Common myeloid progenitor, CD34-positive (primary cell): ENCODE measurements around the gene NR2C2.

Experiments
- CTCF ChIA-PET: fragments of 350-600 bp; sonication (Branson Sonifier 250); formaldehyde crosslinking; loops from one replicate; lab custom pipeline; 2021; ENCODE audit warnings: antibody characterized with exemption; lab: Charles Lee
- POLR2A ChIA-PET: fragments of 350-600 bp; sonication (Branson Sonifier 250); formaldehyde crosslinking; loops from one replicate; lab custom pipeline; 2021; ENCODE audit warnings: antibody characterized with exemption; lab: Charles Lee
- DNase-seq, 3 donors: peaks; one replicate each; pipeline versions ENCODE4 v3.0.0 to v3.0.0-alpha.2; 2013
- H3K27ac ChIP-seq, 2 experiments: 1 replicate in 1 of 2; 2 replicates in 1 of 2; pipeline ENCODE4 v1.7.0; 2013; ENCODE audit warnings: inconsistent platforms in 2 of 2, low read length in 2 of 2, mild to moderate bottlenecking in 2 of 2, low read depth in 1 of 2, moderate library complexity in 1 of 2; ENCODE audit not compliant: severe bottlenecking in 2 of 2, insufficient read depth in 1 of 2, poor library complexity in 1 of 2
- H3K27me3 ChIP-seq, 5 experiments: replicated peaks in 2 of 5; 1 replicate in 3 of 5; 2 replicates in 2 of 5; pipeline versions ENCODE4 v1.6.1 to v1.7.0; 2013; ENCODE audit warnings: low read length in 4 of 5, mild to moderate bottlenecking in 2 of 5, moderate library complexity in 2 of 5, inconsistent platforms in 1 of 5; ENCODE audit not compliant: insufficient read depth in 5 of 5, control insufficient read depth in 4 of 5
- H3K36me3 ChIP-seq, 4 experiments: 1 replicate in 2 of 4; 2 replicates in 2 of 4; pipeline versions ENCODE4 v1.6.1 to v1.7.0; 2013; ENCODE audit warnings: low read length in 3 of 4, control low read depth in 1 of 4, mild to moderate bottlenecking in 1 of 4; ENCODE audit not compliant: control insufficient read depth in 4 of 4, insufficient read depth in 4 of 4
- H3K4me1 ChIP-seq, 4 experiments: 1 replicate in 3 of 4; 2 replicates in 1 of 4; pipeline versions ENCODE4 v1.6.1 to v1.7.1; 2013; ENCODE audit warnings: low read length in 3 of 4, mild to moderate bottlenecking in 3 of 4, control low read depth in 1 of 4, inconsistent platforms in 1 of 4, moderate library complexity in 1 of 4; ENCODE audit not compliant: control insufficient read depth in 4 of 4, insufficient read depth in 4 of 4; ENCODE audit errors: control extremely low read depth in 1 of 4
- H3K4me3 ChIP-seq, 7 experiments: 1 replicate in 4 of 7; 2 replicates in 3 of 7; pipeline versions ENCODE4 v1.5.1 to v1.7.0; 2013; ENCODE audit warnings: mild to moderate bottlenecking in 7 of 7, low read length in 6 of 7, moderate library complexity in 6 of 7, inconsistent platforms in 2 of 7, low read depth in 2 of 7, control low read depth in 1 of 7; ENCODE audit not compliant: insufficient read depth in 4 of 7, control insufficient read depth in 1 of 7; ENCODE audit errors: extremely low read depth in 1 of 7
- H3K9me3 ChIP-seq, 5 experiments: 1 replicate in 4 of 5; 2 replicates in 1 of 5; pipeline versions ENCODE4 v1.6.1 to v1.7.1; 2013; ENCODE audit warnings: low read length in 4 of 5, mild to moderate bottlenecking in 2 of 5, inconsistent platforms in 1 of 5, low read depth in 1 of 5, moderate library complexity in 1 of 5; ENCODE audit not compliant: control insufficient read depth in 4 of 5, insufficient read depth in 2 of 5; ENCODE audit errors: control extremely low read depth in 1 of 5
- WGBS: methylation state at CpG from one replicate; pipeline ENCODE4 v1.1.5; 2013; ENCODE audit not compliant: insufficient coverage; 5-methylcytosine and 5-hydroxymethylcytosine counted together

Gene NR2C2

GRCh38 chr3:14905055-14905657, 42.2 kb upstream of the NR2C2 start:
- WGBS = 97% methylated on average over 3 of the region's 6 CpGs
- H3K4me1 ChIP-seq = peaks cover 0 to 3% (median 0%) of the 10 kb centered on the region in 4 experiments
- peak in 1 of 3 donors; percentile 28 for DNase-seq
- no peak overlapping the region for H3K27ac ChIP-seq
- H3K9me3 ChIP-seq = peaks cover 2 to 15% (median 7%) of the 10 kb centered on the region in 5 experiments
- no peak overlapping the region for H3K4me3 ChIP-seq
- ChIA-PET POLR2A (no interaction called here), CTCF (interaction anchor here (1.1 to 2.3 kb wide), 3 partner anchors 11 to 21 kb away, joined by 3 to 11 read pairs (median 4); no protein-coding TSS in a partner anchor)
- H3K36me3 ChIP-seq = peaks cover 4 to 70% (median 26%) of the 10 kb centered on the region in 4 experiments
- H3K27me3 ChIP-seq = no peaks in the 10 kb centered on the region

GRCh38 chr3:14906355-14906971, 40.9 kb upstream of the NR2C2 start:
- CTCF ChIA-PET = interaction anchor here (1.3 to 2.3 kb wide), 2 partner anchors 15 to 19 kb away, joined by 3 to 11 read pairs; no protein-coding TSS in a partner anchor
- no peak for DNase-seq
- Histone ChIP-seq H3K27me3 (no peaks in the 10 kb centered on the region), H3K4me1 (peaks cover 0 to 3% (median 0%) of the 10 kb centered on the region in 4 experiments), H3K27ac (no peak overlapping the region), H3K36me3 (peaks cover 4 to 69% (median 24%) of the 10 kb centered on the region in 4 experiments), H3K4me3 (no peak overlapping the region), H3K9me3 (peaks cover 2 to 15% (median 7%) of the 10 kb centered on the region in 5 experiments)
- WGBS = 94% methylated on average over 9 of the region's 11 CpGs
- POLR2A ChIA-PET = no interaction called here

- ChIA-PET CTCF (interaction anchor here (1.2 to 21.2 kb wide), 3 partner anchors 11 to 119 kb away, joined by 3 to 337 read pairs (median 11); no protein-coding TSS in a partner anchor), POLR2A (no interaction called here)
- H3K36me3 ChIP-seq = peaks cover 4 to 71% (median 25%) of the 10 kb centered on the region in 4 experiments
Observed at GRCh38 chr3:14907043-14907966, 40.1 kb upstream of the NR2C2 start.

GRCh38 chr3:14909250-14909649, 38.1 kb upstream of the NR2C2 start:
- Histone ChIP-seq H3K4me1 (peaks cover 0 to 3% (median 0%) of the 10 kb centered on the region in 4 experiments), H3K4me3 (no peak overlapping the region), H3K27ac (no peak overlapping the region), H3K9me3 (peaks cover 2 to 13% (median 7%) of the 10 kb centered on the region in 5 experiments), H3K27me3 (no peaks in the 10 kb centered on the region), H3K36me3 (peaks cover 4 to 64% (median 20%) of the 10 kb centered on the region in 4 experiments)
- DNase-seq = no peak
- POLR2A ChIA-PET = no interaction called here
- WGBS = 100% methylated on average over 1 of the region's 5 CpGs
- CTCF ChIA-PET = interaction anchor here (1.0 to 21.2 kb wide), 3 partner anchors 12 to 121 kb away, joined by 3 to 337 read pairs (median 5); no protein-coding TSS in a partner anchor

More at GRCh38 chr3:14907043-14907966, 40.1 kb upstream of the NR2C2 start:
- peaks cover 0 to 3% (median 0%) of the 10 kb centered on the region in 4 experiments for H3K4me1 ChIP-seq
- 91% methylated on average over 14 of the region's 18 CpGs for WGBS
- H3K9me3 ChIP-seq = peaks cover 2 to 15% (median 7%) of the 10 kb centered on the region in 5 experiments
- H3K27me3 ChIP-seq = no peaks in the 10 kb centered on the region
- H3K27ac ChIP-seq = no peak overlapping the region
- H3K4me3 ChIP-seq = no peak overlapping the region
- no peak for DNase-seq

GRCh38 chr3:14911651-14912050, 35.7 kb upstream of the NR2C2 start:
- Histone ChIP-seq H3K9me3 (no peaks in the 10 kb centered on the region), H3K27ac (no peak overlapping the region), H3K27me3 (no peaks in the 10 kb centered on the region), H3K4me3 (no peak overlapping the region), H3K36me3 (peaks cover 0 to 50% (median 10%) of the 10 kb centered on the region in 4 experiments), H3K4me1 (peaks cover 0 to 3% (median 0%) of the 10 kb centered on the region in 4 experiments)
- no peak for DNase-seq
- ChIA-PET POLR2A (interaction anchor here (0.5 kb wide), 1 partner anchor 766 kb away, joined by 5 read pairs; no protein-coding TSS in a partner anchor), CTCF (interaction anchor here (1.4 to 21.2 kb wide), 4 partner anchors 10 to 277 kb away, joined by 3 to 337 read pairs (median 6); no protein-coding TSS in a partner anchor)
- WGBS = 90% methylated on average over 11 of the region's 11 CpGs

- ChIA-PET CTCF (interaction anchor here (0.7 to 21.2 kb wide), 9 partner anchors 8 to 256 kb away, joined by 3 to 337 read pairs (median 3); no protein-coding TSS in a partner anchor), POLR2A (no interaction called here)
- 92% methylated on average over 8 of the region's 10 CpGs for WGBS
Observed at GRCh38 chr3:14913071-14913925, 34.1 kb upstream of the NR2C2 start.

More at GRCh38 chr3:14913071-14913925, 34.1 kb upstream of the NR2C2 start:
- H3K27ac ChIP-seq = no peak overlapping the region
- no peaks in the 10 kb centered on the region for H3K27me3 ChIP-seq
- no peak for DNase-seq
- no peak overlapping the region for H3K4me3 ChIP-seq
- no peaks in the 10 kb centered on the region for H3K9me3 ChIP-seq
- peaks cover 0 to 51% (median 13%) of the 10 kb centered on the region in 4 experiments for H3K36me3 ChIP-seq
- H3K4me1 ChIP-seq = no peaks in the 10 kb centered on the region
